HUES48 (cell line): ENCODE results near the gene OR6K6.

Source experiments
- H3K27ac ChIP-seq: one replicate; pipeline ENCODE4 v1.7.0; 2013; ENCODE audit warnings: low read depth, low read length, inconsistent platforms
- H3K27me3 ChIP-seq: 2 replicates; pipeline ENCODE4 v1.6.1; 2013; ENCODE audit warnings: mild to moderate bottlenecking, low read length; ENCODE audit not compliant: control insufficient read depth, insufficient read depth
- H3K36me3 ChIP-seq: 2 replicates; pipeline ENCODE4 v1.6.1; 2013; ENCODE audit warnings: low read length; ENCODE audit not compliant: control insufficient read depth, insufficient read depth
- H3K4me1 ChIP-seq: 2 replicates; pipeline ENCODE4 v1.6.1; 2013; ENCODE audit warnings: mild to moderate bottlenecking, low read length; ENCODE audit not compliant: control insufficient read depth, insufficient read depth
- H3K4me3 ChIP-seq: 2 replicates; pipeline ENCODE4 v1.5.1; 2013; ENCODE audit warnings: mild to moderate bottlenecking, low read depth, low read length
- H3K9ac ChIP-seq: 2 replicates; pipeline ENCODE4 v1.6.1; 2013; ENCODE audit warnings: mild to moderate bottlenecking, low read depth, low read length, moderate library complexity
- H3K9me3 ChIP-seq: 2 replicates; pipeline ENCODE4 v1.6.1; 2013; ENCODE audit warnings: low read length; ENCODE audit not compliant: control insufficient read depth, insufficient read depth

The OR6K6 gene

DNA sequence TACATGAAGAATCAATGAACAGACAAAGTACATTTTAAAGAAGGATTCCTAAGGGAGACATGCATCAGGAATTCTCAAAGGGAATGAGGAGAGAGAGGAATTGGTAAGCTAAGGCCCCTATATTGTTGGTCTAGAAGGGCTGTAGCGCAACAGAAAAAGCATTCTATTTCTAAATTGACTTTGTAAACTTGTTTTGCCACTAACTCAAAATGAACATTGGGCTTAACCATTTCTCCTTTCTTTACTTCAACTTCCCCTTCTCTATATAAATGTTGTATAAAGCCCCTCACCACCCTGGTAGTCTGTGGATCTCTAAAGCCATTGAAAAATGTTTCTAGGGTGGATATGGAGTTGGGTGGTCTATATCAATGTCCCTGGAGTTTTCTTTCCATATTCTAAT is 46.9 kb downstream of the OR6K6 start:
- Histone ChIP-seq H3K9ac (no peak overlapping the region), H3K4me3 (no peak overlapping the region), H3K27ac (no peak overlapping the region), H3K36me3 (no peaks in the 10 kb centered on the region), H3K9me3 (no peaks in the 10 kb centered on the region), H3K27me3 (no peaks in the 10 kb centered on the region), H3K4me1 (no peaks in the 10 kb centered on the region)

DNA sequence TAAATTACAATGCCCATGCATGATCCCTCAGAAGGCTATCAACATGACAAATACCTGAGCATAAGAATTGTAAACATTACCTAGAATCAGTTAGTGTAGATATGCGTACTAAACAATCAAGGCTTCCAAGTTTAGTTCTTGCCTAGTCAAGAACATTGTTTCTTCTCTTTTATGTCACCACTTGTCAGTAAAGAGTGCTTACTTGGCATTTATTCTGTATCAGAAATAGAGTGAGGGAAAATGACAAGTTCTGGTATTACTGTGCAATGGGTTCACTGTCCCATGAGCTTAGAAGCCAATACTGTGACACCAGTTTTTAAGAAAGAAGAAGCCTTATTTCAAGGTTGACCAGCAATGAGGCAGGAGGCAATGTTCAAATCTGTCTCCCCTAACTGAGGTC is 49.2 kb downstream of the OR6K6 start:
- Histone ChIP-seq H3K27me3 (no peaks in the 10 kb centered on the region), H3K4me1 (no peaks in the 10 kb centered on the region), H3K9ac (no peak overlapping the region)

More for the DNA sequence above, 49.2 kb downstream of the OR6K6 start:
- H3K36me3 ChIP-seq = no peaks in the 10 kb centered on the region
- H3K4me3 ChIP-seq = no peak overlapping the region
- H3K9me3 ChIP-seq = no peaks in the 10 kb centered on the region
- no peak overlapping the region for H3K27ac ChIP-seq
